Middle frontal gyrus (tissue), 1 donor: Measurements from ENCODE around the gene UGT3A2.

Source experiments
- DNase-seq: peaks from one replicate; pipeline ENCODE4 v3.0.0-alpha.2; 2015; ENCODE audit warnings: low spot score; ENCODE audit errors: extremely low spot score

UGT3A2 gene

GRCh38 chr5:36009698-36010097 lies 57.0 kb downstream of the UGT3A2 start:
- no peak for DNase-seq

DNA sequence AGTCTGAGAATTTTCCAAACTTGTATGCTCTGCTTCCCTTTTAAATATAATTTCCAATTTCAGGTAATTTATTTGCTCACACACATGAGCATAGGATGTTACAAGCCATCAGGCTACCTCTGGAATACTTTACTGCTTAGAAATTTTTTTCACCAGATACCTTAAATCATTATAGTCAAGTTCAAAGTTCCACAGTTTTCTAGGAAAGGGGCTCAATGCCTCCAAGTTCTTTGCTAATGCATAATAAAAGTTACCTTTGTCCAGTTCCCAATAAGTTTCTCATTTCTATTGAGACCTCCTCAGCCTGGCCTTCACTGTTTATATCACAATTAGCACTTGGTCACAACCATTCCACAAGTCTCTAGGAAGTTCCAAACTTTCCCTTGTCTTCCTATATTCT lies 59.3 kb downstream of the UGT3A2 start:
- DNase-seq, result no peak

DNA sequence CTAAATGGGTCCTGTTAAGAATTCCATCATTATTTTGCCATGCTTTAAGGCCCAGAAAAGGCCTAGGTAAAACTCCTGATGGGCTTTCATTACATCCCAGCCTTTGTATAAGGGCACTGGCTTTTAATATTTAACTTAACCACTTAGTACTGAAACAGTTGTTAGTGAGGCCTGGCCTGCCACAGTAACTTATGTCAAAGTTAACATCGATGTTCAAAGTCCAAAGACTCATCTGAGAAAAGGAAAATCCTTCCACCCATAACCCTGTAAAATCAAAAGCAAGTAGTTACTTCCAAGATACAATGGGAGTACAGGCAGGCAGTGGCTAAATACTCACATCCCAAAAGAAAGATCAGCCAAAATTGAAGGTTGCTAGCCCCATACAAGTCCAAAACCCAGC lies 60.5 kb downstream of the UGT3A2 start:
- DNase-seq, result no peak

- no peak for DNase-seq
Measured at GRCh38 chr5:36001032-36001431, 65.7 kb downstream of the UGT3A2 start.

DNA sequence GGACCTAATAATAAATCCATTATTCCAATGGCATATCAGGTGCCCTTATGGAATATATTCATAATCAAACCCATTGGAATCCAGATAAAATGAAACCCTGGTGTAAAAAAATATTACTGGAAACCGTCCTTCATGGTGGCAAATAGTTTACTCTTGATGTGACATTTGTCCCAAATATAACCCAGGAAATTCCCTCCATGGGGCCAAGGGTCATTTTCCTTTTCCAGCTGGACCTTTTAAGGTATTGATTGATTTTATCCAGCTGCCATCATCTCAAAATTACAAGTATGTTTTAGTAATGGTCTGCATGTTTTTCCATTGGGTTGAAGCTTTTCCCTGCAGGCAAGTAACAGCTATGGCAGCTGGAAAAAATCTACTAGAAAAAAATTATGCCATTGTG lies 67.1 kb downstream of the UGT3A2 start:
- no peak for DNase-seq

GRCh38 chr5:35996076-35996475 lies 70.6 kb downstream of the UGT3A2 start:
- no peak for DNase-seq

DNA sequence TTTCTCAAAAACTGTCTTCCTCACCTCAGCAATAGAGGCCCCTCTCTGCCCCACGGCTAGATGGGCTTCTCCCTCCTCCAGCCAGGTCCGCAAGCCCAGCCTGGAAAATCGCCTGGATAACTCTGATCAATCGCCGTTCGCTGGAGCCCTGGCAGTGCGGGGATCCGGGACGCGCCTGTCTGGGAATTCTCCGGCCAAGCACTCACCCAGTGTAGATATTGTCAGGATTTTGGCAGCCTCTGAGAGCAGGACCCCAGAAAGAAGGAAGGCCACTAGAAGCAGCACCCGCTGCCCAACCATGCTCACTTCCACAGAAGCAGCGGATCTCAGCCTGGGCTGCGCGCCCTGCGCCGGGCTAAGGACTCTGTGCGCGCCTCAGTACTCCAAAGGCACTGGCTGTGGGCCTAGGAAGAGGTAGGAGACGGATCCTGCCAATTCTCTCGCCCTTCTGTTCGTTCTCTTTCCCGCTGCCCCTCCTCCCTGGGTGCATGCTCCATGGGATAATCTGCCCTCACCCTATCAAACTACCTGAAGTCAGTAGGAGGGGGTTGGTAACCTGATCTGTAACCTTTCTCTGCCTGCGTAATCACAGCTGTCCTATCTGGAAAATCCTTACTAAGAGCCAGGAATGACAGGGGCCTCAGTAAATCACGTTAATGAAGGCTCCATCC lies 75.6 kb downstream of the UGT3A2 start, which contains the start of gene UGT3A1:
Gene UGT3A1 (minus strand): TSS at position 450 of the 671 bp plus-strand sequence. CDS start 150 bp downstream, at position 300.
- DNase-seq, result no peak

- DNase-seq, result no peak
Measured at GRCh38 chr5:35990520-35990919, 76.2 kb downstream of the UGT3A2 start.

DNA sequence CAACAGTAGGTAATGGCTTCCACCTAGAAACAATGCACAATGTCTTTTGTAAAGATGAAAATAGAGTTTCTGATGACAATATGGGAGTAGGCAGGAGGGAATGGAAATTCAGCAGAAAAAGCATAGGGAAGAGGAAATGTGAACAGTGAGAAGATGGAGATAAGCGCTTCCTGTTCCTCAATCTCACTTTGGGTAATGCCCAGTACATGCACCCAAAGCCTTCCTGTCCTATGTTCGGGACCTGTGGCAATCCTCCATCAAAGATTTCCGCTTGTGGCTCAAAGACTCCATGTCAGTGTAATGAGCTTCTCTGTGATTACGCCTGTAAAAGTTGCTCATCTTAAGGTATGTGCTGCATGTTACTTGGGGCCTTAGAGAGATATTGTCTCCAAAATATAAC lies 78.2 kb downstream of the UGT3A2 start:
- DNase-seq, result no peak

GRCh38 chr5:35987776-35988175 lies 78.9 kb downstream of the UGT3A2 start:
- no peak for DNase-seq
